ENCODE data around the gene ZNRF4. TPM values are rescaled to one million over a fixed set of nuclear protein-coding genes. Genes with fewer than 3 reads are reported as not detected.

ZNRF4 gene
- total and polyA plus RNA-seq, 10 of the 15 experiments (the other 5 are each of a cell fraction or from before 2014, with no cell fraction given) = not detected

GRCh38 chr19:5478925-5479588, 23.8 kb downstream of the ZNRF4 start (continued):
- TF ChIP-seq SKIL (IDR thresholded peaks at IDR 0.05; ENCODE audit: low read depth, poor library complexity, severe bottlenecking) = no peak

GRCh38 chr19:5479958-5480357, 24.7 kb downstream of the ZNRF4 start:
- H2AFZ ChIP-seq (ENCODE audit: control insufficient read depth, low read depth, low read length) = no peak overlapping the region
- BruUV-seq (replicated peaks) = no TSS peak
- in situ Hi-C loops (cut with MboI) (no loop called here), intact Hi-C loops (cut with micrococcal nuclease; ENCODE audit: unreplicated experiment) (no loop called here)
- no peaks in the 10 kb centered on the region for H3K36me3 ChIP-seq (ENCODE audit: control insufficient read depth in 2 of 2, insufficient read depth in 2 of 2, low read length in 1 of 2)
- H3K9me3 ChIP-seq (replicated peaks; ENCODE audit: control insufficient read depth, insufficient read depth, low read length) = no peaks in the 10 kb centered on the region; the same call in 2 of the 3 replicates
- no peak overlapping the region for H3K4me3 ChIP-seq
- 43% methylated on average over 6 of the region's 14 CpGs for WGBS (ENCODE audit: insufficient coverage, insufficient replicate concordance, low lambda C conversion rate, missing lambda C conversion rate)
- DNase-seq (ENCODE audit: low read depth, low spot score) (no peak), FAIRE-seq (no peak), ATAC-seq (no peak)
- SMC1A ChIA-PET (ENCODE audit: uncharacterized antibody, unreplicated experiment) = no interaction called here
- no peaks in the 10 kb centered on the region for H3K79me2 ChIP-seq (ENCODE audit: control insufficient read depth, insufficient read depth, low read length)
- H3K27me3 ChIP-seq (replicated peaks in 1 of 2; ENCODE audit: control insufficient read depth in 2 of 2, insufficient read depth in 2 of 2, low read length in 1 of 2) = no peaks in the 10 kb centered on the region
- H3K27ac ChIP-seq (ENCODE audit: control insufficient read depth, insufficient read depth) = no peak overlapping the region
- no peaks in the 10 kb centered on the region for H3K4me1 ChIP-seq (ENCODE audit: control insufficient read depth, insufficient read depth, low read length)
- CTCF ChIA-PET = interaction anchor here (0.6 to 1.5 kb wide), 2 partner anchors 10 to 367 kb away, joined by 3 read pairs; no protein-coding TSS in a partner anchor
- POLR2A ChIA-PET = no interaction called here
- H3K9ac ChIP-seq (ENCODE audit: control insufficient read depth, insufficient read depth, low read length) = no peak overlapping the region
- H3K4me2 ChIP-seq (ENCODE audit: control insufficient read depth, insufficient read depth) = no peak overlapping the region
- H4K20me1 ChIP-seq (ENCODE audit: control insufficient read depth, insufficient read depth) = no peaks in the 10 kb centered on the region
- TF ChIP-seq MTA3 (IDR thresholded peaks at IDR 0.05; ENCODE audit: borderline replicate concordance, low read length) (no peak), NRF1 (conservative IDR thresholded peaks at IDR 0.05; ENCODE audit: low read depth, low read length) (no peak), EP300 (IDR thresholded peaks at IDR 0.05; ENCODE audit: borderline replicate concordance in 1 of 2, control insufficient read depth in 1 of 2, low read depth in 2 of 2, low read length in 2 of 2) (no peak), SPI1 (IDR thresholded peaks at IDR 0.05; ENCODE audit: borderline replicate concordance, insufficient read depth, low read depth, low read length) (no peak), KDM1A (IDR thresholded peaks at IDR 0.05; ENCODE audit: borderline replicate concordance) (no peak), USF1 (IDR thresholded peaks at IDR 0.05; ENCODE audit: borderline replicate concordance, extremely low read length, insufficient read depth, low read depth, low read length) (no peak), MYC (IDR thresholded peaks at IDR 0.05; ENCODE audit: insufficient read depth, insufficient read length, insufficient replicate concordance, low read length, severe bottlenecking) (no peak), SIN3A (IDR thresholded peaks at IDR 0.05; ENCODE audit: low read depth, low read length) (no peak), ZNF24 (IDR thresholded peaks at IDR 0.05) (no peak), YY1 (IDR thresholded peaks at IDR 0.05; ENCODE audit: low read depth, low read length) (no peak), CBFB (IDR thresholded peaks at IDR 0.05; ENCODE audit: low read depth) (no peak), BMI1 (IDR thresholded peaks at IDR 0.05; ENCODE audit: borderline replicate concordance) (no peak), PAX5 (IDR thresholded peaks at IDR 0.05; ENCODE audit: borderline replicate concordance, low read depth, low read length) (no peak)
- RAD21 ChIA-PET (ENCODE audit: unreplicated experiment) = no interaction called here

Data from GM12878 (cell line).